Liver (tissue), 3 donors: ENCODE measurements around the gene CHMP1B.

Source experiments
- CTCF ChIP-seq: fragments of 150-350 bp; IDR thresholded peaks from 2 replicates; pipeline ENCODE4 v1.5.1; 2017; ENCODE audit warnings: improper control_type of control experiment, low read depth, low read length; ENCODE audit not compliant: missing input control
- EGR1 ChIP-seq, 2 donors: IDR thresholded peaks; 2 replicates each; pipeline ENCODE4 v1.6.1; 2016 to 2018; ENCODE audit warnings: antibody characterized with exemption in 2 of 2, low read depth in 2 of 2
- GABPA ChIP-seq, 2 donors: IDR thresholded peaks in 1 of 2; conservative IDR thresholded peaks in 1 of 2; 2 replicates each; pipeline ENCODE4 v1.6.1; 2016; ENCODE audit warnings: antibody characterized with exemption in 2 of 2, mild to moderate bottlenecking in 1 of 2, moderate library complexity in 1 of 2
- MAX ChIP-seq: IDR thresholded peaks from 2 replicates; pipeline ENCODE4 v1.6.1; 2016; ENCODE audit warnings: antibody characterized with exemption
- RAD21 ChIP-seq, 2 donors: IDR thresholded peaks; 2 replicates each; pipeline ENCODE4 v1.6.1; 2016; ENCODE audit warnings: antibody characterized with exemption in 2 of 2, mild to moderate bottlenecking in 2 of 2
- SP1 ChIP-seq: IDR thresholded peaks from 2 replicates; pipeline ENCODE4 v1.6.1; 2018; ENCODE audit warnings: antibody characterized with exemption, mild to moderate bottlenecking
- TAF1 ChIP-seq: conservative IDR thresholded peaks from 2 replicates; pipeline ENCODE4 v1.6.1; 2016; ENCODE audit warnings: antibody characterized with exemption, mild to moderate bottlenecking
- YY1 ChIP-seq: IDR thresholded peaks from 2 replicates; pipeline ENCODE4 v1.6.1; 2016; ENCODE audit warnings: antibody characterized with exemption, mild to moderate bottlenecking
- TF ChIP-seq, protein P1 (sequence below): IDR thresholded peaks from 2 replicates; pipeline ENCODE4 v1.6.1; 2016; ENCODE audit warnings: antibody characterized with exemption, mild to moderate bottlenecking
- donor health status: healthy.
- donor health status: healthy.

GRCh38 chr18:11873670-11874340, 22.6 kb downstream of the CHMP1B start:
- no peak for TF ChIP-seq GABPA (IDR thresholded peaks at IDR 0.05 in 1 of 2, conservative IDR thresholded peaks at IDR 0.05 in 1 of 2)
- no peak for TF ChIP-seq CTCF
- no peak for TF ChIP-seq RAD21 (IDR thresholded peaks at IDR 0.05)
- no peak for TF ChIP-seq YY1
- no peak for TF ChIP-seq MAX
- TF ChIP-seq SP1: no peak
- TF ChIP-seq, protein P1, sequence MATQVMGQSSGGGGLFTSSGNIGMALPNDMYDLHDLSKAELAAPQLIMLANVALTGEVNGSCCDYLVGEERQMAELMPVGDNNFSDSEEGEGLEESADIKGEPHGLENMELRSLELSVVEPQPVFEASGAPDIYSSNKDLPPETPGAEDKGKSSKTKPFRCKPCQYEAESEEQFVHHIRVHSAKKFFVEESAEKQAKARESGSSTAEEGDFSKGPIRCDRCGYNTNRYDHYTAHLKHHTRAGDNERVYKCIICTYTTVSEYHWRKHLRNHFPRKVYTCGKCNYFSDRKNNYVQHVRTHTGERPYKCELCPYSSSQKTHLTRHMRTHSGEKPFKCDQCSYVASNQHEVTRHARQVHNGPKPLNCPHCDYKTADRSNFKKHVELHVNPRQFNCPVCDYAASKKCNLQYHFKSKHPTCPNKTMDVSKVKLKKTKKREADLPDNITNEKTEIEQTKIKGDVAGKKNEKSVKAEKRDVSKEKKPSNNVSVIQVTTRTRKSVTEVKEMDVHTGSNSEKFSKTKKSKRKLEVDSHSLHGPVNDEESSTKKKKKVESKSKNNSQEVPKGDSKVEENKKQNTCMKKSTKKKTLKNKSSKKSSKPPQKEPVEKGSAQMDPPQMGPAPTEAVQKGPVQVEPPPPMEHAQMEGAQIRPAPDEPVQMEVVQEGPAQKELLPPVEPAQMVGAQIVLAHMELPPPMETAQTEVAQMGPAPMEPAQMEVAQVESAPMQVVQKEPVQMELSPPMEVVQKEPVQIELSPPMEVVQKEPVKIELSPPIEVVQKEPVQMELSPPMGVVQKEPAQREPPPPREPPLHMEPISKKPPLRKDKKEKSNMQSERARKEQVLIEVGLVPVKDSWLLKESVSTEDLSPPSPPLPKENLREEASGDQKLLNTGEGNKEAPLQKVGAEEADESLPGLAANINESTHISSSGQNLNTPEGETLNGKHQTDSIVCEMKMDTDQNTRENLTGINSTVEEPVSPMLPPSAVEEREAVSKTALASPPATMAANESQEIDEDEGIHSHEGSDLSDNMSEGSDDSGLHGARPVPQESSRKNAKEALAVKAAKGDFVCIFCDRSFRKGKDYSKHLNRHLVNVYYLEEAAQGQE: no peak
- no peak for TF ChIP-seq TAF1
- TF ChIP-seq EGR1 (IDR thresholded peaks at IDR 0.05; ENCODE audit: low read depth in 2 of 2): no peak
